Measurements from ENCODE around the gene TNK2.

DNA sequence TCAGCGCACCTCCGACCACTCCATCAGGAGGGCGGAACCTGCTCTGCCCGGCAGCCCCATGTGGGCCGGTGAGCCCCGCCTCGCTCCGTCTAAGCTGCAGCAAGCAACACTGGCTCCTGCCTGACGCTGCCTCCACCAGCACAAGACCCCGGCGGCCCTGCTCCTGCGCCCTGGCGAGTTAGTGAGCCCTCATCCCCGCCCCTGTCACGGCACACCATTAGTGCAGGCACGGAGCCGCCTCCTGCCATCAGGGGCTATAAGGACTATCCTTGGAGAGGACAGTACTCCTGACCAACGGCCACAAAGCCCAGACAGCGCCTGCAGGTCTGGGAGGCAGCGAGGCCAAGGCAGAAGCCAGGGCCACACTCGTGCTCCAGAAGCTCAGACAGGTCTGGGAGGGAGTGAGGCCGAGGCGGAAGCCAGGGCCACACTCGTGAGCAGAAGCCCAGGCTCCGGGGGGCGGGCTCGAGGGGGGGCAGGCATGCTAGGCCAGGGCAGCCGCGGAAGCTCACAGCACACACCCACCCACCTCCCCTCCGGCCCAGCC lies 39.4 kb downstream of the TNK2 start:
- TF ChIP-seq, protein P1, sequence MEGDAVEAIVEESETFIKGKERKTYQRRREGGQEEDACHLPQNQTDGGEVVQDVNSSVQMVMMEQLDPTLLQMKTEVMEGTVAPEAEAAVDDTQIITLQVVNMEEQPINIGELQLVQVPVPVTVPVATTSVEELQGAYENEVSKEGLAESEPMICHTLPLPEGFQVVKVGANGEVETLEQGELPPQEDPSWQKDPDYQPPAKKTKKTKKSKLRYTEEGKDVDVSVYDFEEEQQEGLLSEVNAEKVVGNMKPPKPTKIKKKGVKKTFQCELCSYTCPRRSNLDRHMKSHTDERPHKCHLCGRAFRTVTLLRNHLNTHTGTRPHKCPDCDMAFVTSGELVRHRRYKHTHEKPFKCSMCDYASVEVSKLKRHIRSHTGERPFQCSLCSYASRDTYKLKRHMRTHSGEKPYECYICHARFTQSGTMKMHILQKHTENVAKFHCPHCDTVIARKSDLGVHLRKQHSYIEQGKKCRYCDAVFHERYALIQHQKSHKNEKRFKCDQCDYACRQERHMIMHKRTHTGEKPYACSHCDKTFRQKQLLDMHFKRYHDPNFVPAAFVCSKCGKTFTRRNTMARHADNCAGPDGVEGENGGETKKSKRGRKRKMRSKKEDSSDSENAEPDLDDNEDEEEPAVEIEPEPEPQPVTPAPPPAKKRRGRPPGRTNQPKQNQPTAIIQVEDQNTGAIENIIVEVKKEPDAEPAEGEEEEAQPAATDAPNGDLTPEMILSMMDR (IDR thresholded peaks at IDR 0.05; ENCODE audit: low read length): no peak
- TF ChIP-seq EZH2 (IDR thresholded peaks at IDR 0.05; ENCODE audit: borderline replicate concordance, low read length): no peak
